Osteoblast (primary cell): Measurements from ENCODE around the gene INSIG1. TPM values are rescaled to one million over a fixed set of nuclear protein-coding genes. Genes with fewer than 3 reads are reported as not detected.

Experiments used
- DNase-seq: peaks from one replicate; pipeline ENCODE4 v3.0.0; 2011; ENCODE audit warnings: low spot score, mixed read lengths; ENCODE audit not compliant: insufficient read length; ENCODE audit errors: missing footprints
- H2AFZ ChIP-seq: 2 replicates; pipeline ENCODE4 v1.6.0; 2011; ENCODE audit warnings: mild to moderate bottlenecking, low read length
- H3K27ac ChIP-seq: 2 replicates; pipeline ENCODE4 v1.5.1; 2011; ENCODE audit warnings: mild to moderate bottlenecking, low read depth, low read length, moderate library complexity
- H3K27me3 ChIP-seq: 2 replicates; pipeline ENCODE4 v1.6.0; 2012; ENCODE audit warnings: mild to moderate bottlenecking, control low read depth, inconsistent platforms, low read length, moderate library complexity; ENCODE audit not compliant: insufficient read depth
- H3K36me3 ChIP-seq: 2 replicates; pipeline ENCODE4 v1.5.1; 2011; ENCODE audit warnings: mild to moderate bottlenecking, low read length, control low read depth, moderate library complexity; ENCODE audit not compliant: insufficient read depth
- H3K4me1 ChIP-seq: 2 replicates; pipeline ENCODE4 v1.5.1; 2011; ENCODE audit warnings: mild to moderate bottlenecking, low read length, control low read depth, moderate library complexity; ENCODE audit not compliant: insufficient read depth
- H3K4me2 ChIP-seq: 2 replicates; pipeline ENCODE4 v1.6.0; 2011; ENCODE audit warnings: mild to moderate bottlenecking, low read length; ENCODE audit not compliant: insufficient read depth
- H3K4me3 ChIP-seq: fragments of 200-600 bp; sonication (generic); 3 replicates; pipeline ENCODE4 v1.5.1; 2012; ENCODE audit warnings: mild to moderate bottlenecking, low read length, inconsistent platforms; ENCODE audit not compliant: insufficient read depth
- H3K79me2 ChIP-seq: 2 replicates; pipeline ENCODE4 v1.6.0; 2012; ENCODE audit warnings: mild to moderate bottlenecking, low read length, control low read depth, inconsistent platforms; ENCODE audit not compliant: insufficient read depth
- H3K9me3 ChIP-seq: 2 replicates; pipeline ENCODE4 v1.5.1; 2011; ENCODE audit warnings: low read depth, low read length, control low read depth
- H4K20me1 ChIP-seq: 2 replicates; pipeline ENCODE4 v1.6.0; 2012; ENCODE audit warnings: mild to moderate bottlenecking, low read length, control low read depth; ENCODE audit not compliant: insufficient read depth
- CTCF ChIP-seq: IDR thresholded peaks from 2 replicates; pipeline ENCODE4 v1.5.1; 2011; ENCODE audit warnings: mild to moderate bottlenecking, low read depth, low read length, moderate library complexity; ENCODE audit errors: extremely low read depth
- total RNA-seq: library from RNA; depleted of rRNA; stranded (reverse); fragments of >200 nt; gene quantifications from 2 replicates; pipeline ENCODE4 v1.2.3, GENCODE V29; 2012

The INSIG1 gene
- total RNA-seq, 1 donor: 835 TPM

- no peaks in the 10 kb centered on the region for H3K9me3 ChIP-seq
- no peak overlapping the region for H3K4me3 ChIP-seq
- no peaks in the 10 kb centered on the region for H4K20me1 ChIP-seq
- no peaks in the 10 kb centered on the region for H3K36me3 ChIP-seq
- H3K27me3 ChIP-seq: no peaks in the 10 kb centered on the region
- no peaks in the 10 kb centered on the region for H3K79me2 ChIP-seq
- no peak overlapping the region for H3K27ac ChIP-seq
- H2AFZ ChIP-seq: no peak overlapping the region
- no peak overlapping the region for H3K4me2 ChIP-seq
- no peaks in the 10 kb centered on the region for H3K4me1 ChIP-seq
- DNase-seq: no peak
- TF ChIP-seq CTCF: no peak
Measured at GRCh38 chr7:155317114-155317434, 19.4 kb downstream of the INSIG1 start.

GRCh38 chr7:155318245-155318644, 20.6 kb downstream of the INSIG1 start:
- DNase-seq: no peak
- Histone ChIP-seq H3K4me1 (no peaks in the 10 kb centered on the region), H3K4me2 (no peak overlapping the region), H3K9me3 (no peaks in the 10 kb centered on the region), H3K36me3 (no peaks in the 10 kb centered on the region), H3K4me3 (no peak overlapping the region), H4K20me1 (no peaks in the 10 kb centered on the region), H2AFZ (no peak overlapping the region), H3K27me3 (no peaks in the 10 kb centered on the region), H3K27ac (no peak overlapping the region), H3K79me2 (no peaks in the 10 kb centered on the region)
- TF ChIP-seq CTCF: no peak

- no peak overlapping the region for H3K4me2 ChIP-seq
- H3K79me2 ChIP-seq: no peaks in the 10 kb centered on the region
- H3K4me1 ChIP-seq: no peaks in the 10 kb centered on the region
- no peak overlapping the region for H3K4me3 ChIP-seq
- H4K20me1 ChIP-seq: no peaks in the 10 kb centered on the region
- H3K9me3 ChIP-seq: no peaks in the 10 kb centered on the region
- DNase-seq: no peak
- no peak for TF ChIP-seq CTCF
- no peaks in the 10 kb centered on the region for H3K36me3 ChIP-seq
- H3K27ac ChIP-seq: no peak overlapping the region
- no peaks in the 10 kb centered on the region for H3K27me3 ChIP-seq
- H2AFZ ChIP-seq: no peak overlapping the region
Measured at GRCh38 chr7:155322530-155322929, 24.9 kb downstream of the INSIG1 start.

- no peak overlapping the region for H3K27ac ChIP-seq
- no peak for TF ChIP-seq CTCF
- H3K4me1 ChIP-seq: no peaks in the 10 kb centered on the region
- H3K4me2 ChIP-seq: no peak overlapping the region
- H4K20me1 ChIP-seq: no peaks in the 10 kb centered on the region
- H3K27me3 ChIP-seq: no peaks in the 10 kb centered on the region
- H3K9me3 ChIP-seq: no peaks in the 10 kb centered on the region
- H3K4me3 ChIP-seq: no peak overlapping the region
- no peak for DNase-seq
- no peaks in the 10 kb centered on the region for H3K79me2 ChIP-seq
- H3K36me3 ChIP-seq: no peaks in the 10 kb centered on the region
- H2AFZ ChIP-seq: no peak overlapping the region
Measured at GRCh38 chr7:155323001-155323638, 25.4 kb downstream of the INSIG1 start.
